NOMO-1 (cell line): ENCODE data around the gene SLC8A1.
A peak's percentile ranks its signal among the peaks of the same experiment; 100 is the strongest.

Experiments used
- DNase-seq, 2 experiments: peaks; one replicate each; lab custom pipeline; 2025; ENCODE audit not compliant: unreplicated experiment in 2 of 2; lab: John Stamatoyannopoulos, UW

SLC8A1 gene

GRCh38 chr2:40463112-40463511 lies 11.2 kb upstream of the SLC8A1 start:
- no peak for DNase-seq

DNA sequence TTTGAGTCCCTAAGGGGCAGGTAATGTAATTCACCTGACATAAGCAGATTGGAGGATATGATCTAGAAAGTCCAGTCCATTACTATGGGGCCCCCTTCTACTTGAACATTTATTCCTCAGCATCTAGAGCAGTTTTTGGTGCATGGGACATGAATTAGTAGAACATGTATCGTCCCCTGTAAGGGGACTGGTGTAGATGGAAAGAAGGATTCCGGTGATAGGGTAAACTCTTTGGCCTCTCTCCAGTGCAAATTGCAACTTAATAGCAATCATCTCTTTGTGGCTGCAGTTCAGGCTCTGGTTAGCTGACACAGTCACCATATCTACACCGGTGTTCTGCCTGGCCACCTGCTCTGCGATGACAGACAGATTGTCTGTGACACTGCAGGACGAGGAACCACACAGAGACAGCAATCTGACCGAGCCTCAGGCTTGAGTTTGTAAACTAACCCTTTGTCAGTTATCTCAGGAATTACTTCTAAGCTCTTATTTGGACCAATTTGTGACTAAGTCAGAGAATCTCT lies 6.4 kb upstream of the SLC8A1 start:
- no peak for DNase-seq

- no peak for DNase-seq
These were observed 5.9 kb upstream of the SLC8A1 start for GRCh38 chr2:40457837-40458236.

DNA sequence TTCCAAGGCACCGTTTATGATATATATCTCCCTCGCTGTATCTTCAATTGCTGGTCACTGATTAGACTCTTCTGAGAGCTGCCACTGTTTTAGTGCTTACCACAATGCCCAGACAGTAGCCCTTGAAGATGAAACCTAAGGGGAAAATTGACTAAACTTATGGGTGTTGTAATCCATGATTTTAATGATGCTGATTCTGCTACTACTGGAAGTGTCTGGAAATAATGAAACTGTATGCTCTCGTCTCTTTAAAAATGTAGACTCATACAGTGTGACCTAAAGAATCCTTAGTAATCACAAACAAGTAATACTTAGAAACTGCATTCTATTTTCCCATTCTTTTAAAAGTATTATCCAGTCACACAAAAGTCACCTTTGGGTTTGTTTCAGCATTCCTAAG lies 5.5 kb upstream of the SLC8A1 start:
- peak in 1 of 2 experiments; percentile 33 for DNase-seq

GRCh38 chr2:40456926-40457325 lies 5.0 kb upstream of the SLC8A1 start:
- no peak for DNase-seq

DNA sequence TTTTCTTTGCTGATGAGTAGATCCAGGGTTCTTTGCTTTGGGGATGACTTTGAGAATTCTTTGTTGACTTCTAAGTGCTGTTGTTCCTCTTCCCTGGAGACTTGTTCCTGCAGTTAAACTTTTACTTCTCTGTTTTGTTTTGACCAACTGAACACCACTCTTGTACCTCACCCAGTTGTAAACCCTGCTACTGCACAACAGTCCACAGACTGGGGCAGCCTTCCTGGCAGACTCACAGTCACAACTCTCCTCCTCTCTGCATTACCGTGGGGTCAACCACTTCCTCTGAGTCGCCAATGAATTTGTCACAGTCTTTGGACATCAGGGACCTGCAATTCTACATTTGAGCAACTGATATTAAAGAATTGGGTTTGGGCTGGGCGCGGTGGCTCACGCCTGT lies 3.8 kb upstream of the SLC8A1 start:
- peak; percentile 79 to 93 for DNase-seq

GRCh38 chr2:40454321-40454720 lies 2.4 kb upstream of the SLC8A1 start:
- no peak for DNase-seq

GRCh38 chr2:40452786-40453185 lies 896 bp upstream of the SLC8A1 start:
- DNase-seq, result no peak

DNA sequence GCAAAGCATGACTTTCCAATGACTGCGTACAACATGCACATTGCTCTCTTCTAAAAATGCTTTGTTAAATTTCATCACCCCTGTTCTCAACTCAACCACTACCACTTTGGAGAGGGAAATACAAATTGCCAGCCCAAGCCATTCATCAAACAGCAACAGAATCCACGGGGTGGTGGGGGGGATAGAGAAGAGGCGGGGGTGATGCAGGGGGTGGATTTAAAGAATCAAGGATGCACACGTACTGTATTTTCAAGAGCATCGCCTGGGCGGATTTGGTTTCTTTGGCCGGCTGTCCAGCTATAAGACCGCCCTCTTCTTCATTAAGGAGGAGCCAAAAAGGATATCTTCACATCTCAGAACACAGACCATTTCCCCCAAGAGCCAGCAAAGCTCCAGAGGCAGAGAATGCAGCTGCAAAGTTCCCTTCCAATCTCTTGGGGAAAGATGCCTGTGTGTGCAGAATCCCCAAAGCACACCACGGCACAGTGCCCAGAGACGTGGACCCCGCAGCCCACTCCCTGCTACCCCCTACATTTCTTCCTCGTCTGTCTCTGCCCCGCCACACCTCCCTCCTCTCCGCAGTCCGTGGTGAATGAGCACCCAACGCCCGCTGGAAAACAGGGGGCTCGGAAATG lies 977 bp downstream of the SLC8A1 start:
- DNase-seq, result peak; percentile 69 to 78

DNA sequence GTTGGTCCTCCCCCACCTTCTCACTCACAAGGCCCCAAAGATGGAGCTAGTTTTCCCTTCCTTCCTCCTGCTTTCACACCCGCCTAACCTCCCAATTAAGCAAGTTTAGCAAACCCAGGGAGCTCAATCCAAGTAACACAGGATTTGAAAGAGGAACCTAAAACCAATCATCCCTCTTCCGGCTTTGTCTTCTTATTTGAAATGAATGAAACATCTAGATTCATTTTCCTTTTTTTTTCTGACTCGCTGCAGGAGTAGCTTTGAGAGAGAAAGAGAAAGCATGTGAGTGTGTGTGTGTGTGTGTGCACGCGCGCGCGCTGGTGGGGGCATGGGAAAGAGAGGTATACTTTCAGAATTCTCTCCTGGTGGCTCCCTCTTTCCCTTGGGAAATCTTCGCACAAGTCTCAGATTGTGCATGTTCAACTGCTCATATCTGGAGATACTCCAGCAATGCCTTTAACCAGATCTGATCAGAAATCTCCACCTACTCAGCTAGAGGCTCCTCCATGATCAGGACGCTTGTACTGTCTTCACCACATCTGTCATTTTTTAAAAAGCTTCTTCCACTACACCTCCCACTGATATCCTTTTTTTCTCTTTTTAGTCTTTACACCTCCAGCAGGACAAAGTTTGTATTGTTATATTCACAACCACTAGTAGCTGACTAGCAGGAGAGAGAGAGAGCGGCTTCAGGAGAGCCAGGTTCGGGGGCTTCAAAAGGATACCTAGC lies 1.7 kb downstream of the SLC8A1 start:
- peak; percentile 74 to 86 for DNase-seq

- peak; percentile 30 to 46 for DNase-seq
These were observed 3.3 kb downstream of the SLC8A1 start for GRCh38 chr2:40448476-40449079.

DNA sequence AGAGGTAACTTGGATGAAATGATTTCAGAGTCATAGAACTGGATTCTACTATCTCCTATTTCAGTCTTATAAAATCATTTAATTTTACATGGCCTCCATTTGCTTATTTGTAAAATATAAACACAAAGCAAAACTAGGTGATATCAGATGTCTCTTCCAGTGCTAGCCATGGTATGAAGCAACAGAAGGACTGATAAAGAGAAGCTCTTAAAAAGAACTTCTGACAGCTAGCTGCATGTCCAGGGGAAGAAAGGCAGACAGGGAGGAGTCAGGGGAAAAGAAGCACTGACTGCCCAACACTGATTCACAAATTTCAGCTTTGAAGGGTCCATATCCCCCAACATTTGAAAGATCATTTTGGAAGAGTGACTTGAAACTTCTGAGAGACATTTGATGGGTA lies 6.4 kb downstream of the SLC8A1 start:
- peak in 1 of 2 experiments; percentile 23 for DNase-seq

DNA sequence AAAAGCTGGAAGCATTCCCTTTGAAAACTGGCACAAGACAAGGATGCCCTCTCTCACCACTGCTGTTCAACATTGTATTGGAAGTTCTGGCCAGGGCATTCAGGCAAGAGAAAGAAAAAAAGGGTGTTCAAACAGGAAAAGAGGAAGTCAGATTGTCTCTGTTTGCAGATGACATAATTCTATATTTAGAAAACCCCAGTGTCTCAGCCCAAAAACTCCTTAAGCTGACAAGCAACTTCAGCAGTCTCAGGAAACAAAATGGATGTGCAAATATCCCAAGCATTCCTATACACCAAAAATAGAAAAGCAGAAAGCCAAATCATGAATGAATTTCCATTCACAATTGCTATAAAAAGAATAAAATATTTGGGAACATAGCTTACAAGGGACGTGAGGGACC lies 11.1 kb downstream of the SLC8A1 start:
- DNase-seq, result peak; percentile 28 to 65

DNA sequence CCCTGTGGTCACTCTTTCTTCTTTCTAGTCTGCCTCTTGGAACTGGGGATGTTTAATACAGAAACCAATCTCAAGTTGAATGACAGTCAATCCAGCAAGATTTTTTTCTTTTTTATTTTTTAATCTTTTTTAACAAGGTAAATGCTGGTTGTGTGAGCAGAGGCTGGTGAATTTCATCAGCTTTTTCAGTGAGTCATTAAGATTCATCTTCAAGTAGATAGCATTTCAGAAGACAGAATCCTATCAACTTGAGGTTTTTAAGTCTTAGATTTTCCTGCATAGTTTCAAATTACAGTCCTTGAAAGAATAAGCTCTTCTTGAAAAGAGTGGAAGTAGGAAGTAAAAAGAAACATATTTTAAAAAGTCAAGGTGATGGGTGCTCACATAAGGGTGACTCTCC lies 12.4 kb downstream of the SLC8A1 start:
- DNase-seq, result no peak

GRCh38 chr2:40436093-40436475 lies 15.8 kb downstream of the SLC8A1 start:
- no peak for DNase-seq

DNA sequence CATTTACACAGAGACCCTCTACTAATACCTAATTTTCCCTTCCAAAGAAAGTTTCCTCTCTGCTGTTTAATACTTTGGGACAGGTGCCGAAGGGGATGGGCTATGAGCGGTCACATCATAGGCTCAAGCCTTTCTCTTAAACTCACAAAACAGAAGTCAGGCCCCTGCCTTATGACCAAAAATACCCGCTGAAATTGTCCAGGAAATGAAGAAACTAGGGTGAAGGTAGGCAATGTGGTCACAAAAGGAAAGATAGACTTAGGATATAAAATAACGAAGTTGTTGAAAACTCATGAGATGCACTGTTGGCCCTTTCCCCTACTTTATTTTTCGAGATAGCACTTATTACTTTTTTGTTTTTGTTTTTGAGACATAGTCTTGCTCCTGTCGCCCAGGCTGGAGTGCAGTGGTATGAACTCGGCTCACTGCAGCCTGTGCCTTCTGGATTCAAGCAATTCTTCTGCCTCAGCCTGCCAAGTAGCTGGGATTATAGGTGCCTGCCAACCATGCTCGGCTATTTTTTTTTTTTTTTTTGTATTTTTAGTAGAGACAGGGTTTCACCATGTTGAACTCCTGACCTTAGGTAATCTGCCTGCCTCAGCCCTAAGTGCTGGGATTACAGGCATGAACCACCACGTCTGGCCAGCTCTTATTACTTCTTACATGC lies 16.3 kb downstream of the SLC8A1 start:
- peak; percentile 12 to 58 for DNase-seq

DNA sequence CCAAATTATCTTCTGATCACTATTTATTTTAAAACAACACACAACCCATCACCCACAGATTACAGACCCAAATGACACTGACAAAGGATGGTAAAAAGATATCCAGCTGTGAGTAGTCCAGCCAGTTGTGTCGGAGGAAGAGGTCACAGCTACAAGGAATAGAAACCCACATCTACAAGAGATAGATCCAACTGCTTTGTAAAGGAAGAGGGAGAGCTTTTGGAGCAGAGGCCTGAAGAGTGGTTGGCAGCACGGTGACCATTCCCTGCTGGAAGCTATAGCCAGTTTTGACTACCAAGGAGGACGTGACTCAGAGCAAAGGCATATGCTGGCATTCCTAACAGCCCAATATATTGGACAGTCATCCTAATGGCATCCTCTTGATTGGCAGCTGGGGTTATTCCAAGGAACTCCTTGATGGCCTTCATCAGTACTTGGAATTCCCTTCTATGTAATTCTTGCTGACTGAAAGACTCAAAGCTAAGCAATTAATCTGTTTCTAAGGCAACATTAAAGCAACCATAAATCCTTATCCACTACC lies 17.1 kb downstream of the SLC8A1 start:
- no peak for DNase-seq

DNA sequence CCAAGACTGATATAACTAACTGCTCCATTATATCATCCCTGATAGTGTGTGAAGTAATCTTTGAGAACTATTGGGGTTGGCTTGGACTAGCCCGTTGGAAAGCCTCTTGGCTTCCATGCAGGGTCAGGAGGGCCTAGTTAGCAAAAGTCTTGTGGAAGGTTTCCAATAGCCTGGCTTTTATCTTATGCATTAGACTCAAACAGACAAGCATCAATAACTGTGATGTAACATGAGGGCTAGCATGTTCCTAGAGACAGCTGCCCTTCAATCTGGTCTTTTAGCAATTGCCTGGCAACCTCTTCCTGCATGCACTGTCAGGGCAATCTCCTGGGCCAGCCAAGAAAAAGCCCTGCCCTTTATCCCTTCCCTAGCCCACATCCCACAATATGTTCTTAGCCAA lies 18.2 kb downstream of the SLC8A1 start:
- DNase-seq, result no peak

DNA sequence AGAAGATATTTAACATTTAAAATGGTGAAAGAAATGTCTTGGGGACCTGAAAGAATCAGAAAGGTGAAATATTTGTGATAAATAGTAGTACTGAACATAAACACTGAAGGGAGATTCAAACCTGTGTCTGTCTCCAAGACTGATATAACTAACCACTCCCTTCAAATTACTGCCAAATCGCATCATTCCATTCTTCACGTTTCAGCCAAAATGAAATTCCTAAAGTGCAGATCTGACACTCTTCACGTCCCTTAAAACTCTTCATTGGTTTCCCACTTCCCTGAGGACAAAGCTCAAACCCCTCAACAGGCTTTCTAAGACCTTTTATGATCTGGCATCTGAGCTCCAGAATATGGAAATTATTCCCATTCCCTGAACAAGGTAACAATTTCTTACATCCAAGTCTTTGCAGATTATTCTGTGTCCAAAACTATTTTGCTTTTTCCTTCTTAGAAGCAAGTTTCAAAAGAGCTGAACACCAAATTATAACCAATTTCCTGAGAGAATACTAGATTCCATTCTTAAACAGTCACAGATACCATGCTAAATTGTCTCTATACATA lies 18.9 kb downstream of the SLC8A1 start:
- DNase-seq, result no peak

- peak; percentile 84 to 85 for DNase-seq
These were observed 20.3 kb downstream of the SLC8A1 start for GRCh38 chr2:40431600-40431955.
